Thyroid gland (tissue), 4 donors: ENCODE results near the gene ANKRD6. TPM values are rescaled to one million over a fixed set of nuclear protein-coding genes. Genes with fewer than 3 reads are reported as not detected.

Experiments
- DNase-seq, 2 donors: peaks; one replicate each; pipeline ENCODE4 v3.0.0-alpha.2; 2019
- H3K27ac ChIP-seq, 3 donors: fragments of 200-600 bp; sonication (generic); 1 replicate in 2 of 3; 2 replicates in 1 of 3; pipeline ENCODE4 v1.5.1; 2016 to 2019; ENCODE audit warnings: mild to moderate bottlenecking in 1 of 3, moderate library complexity in 1 of 3
- H3K27me3 ChIP-seq: fragments of 200-600 bp; sonication (generic); one replicate; pipeline ENCODE4 v1.5.1; 2019
- H3K36me3 ChIP-seq, 2 donors: fragments of 200-600 bp; sonication (generic); one replicate each; pipeline ENCODE4 v1.5.1; 2016 to 2019
- H3K4me1 ChIP-seq, 2 donors: fragments of 200-600 bp; sonication (generic); one replicate each; pipeline ENCODE4 v1.5.1; 2017 to 2019
- H3K4me3 ChIP-seq, 3 donors: fragments of 200-600 bp; sonication (generic); replicated peaks in 1 of 3; 1 replicate in 2 of 3; 2 replicates in 1 of 3; pipeline ENCODE4 v1.5.1; 2016; ENCODE audit warnings: mild to moderate bottlenecking in 1 of 3
- H3K9me3 ChIP-seq: fragments of 200-600 bp; sonication (generic); one replicate; pipeline ENCODE4 v1.5.1; 2017
- CTCF ChIP-seq, 6 experiments: fragments of 200-600 bp in 3 of 6; fragments of 450-650 bp in 3 of 6; sonication (generic) in 3 of 6; IDR thresholded peaks; one replicate each; pipeline ENCODE4 v1.5.1; 2016 to 2019; ENCODE audit warnings: antibody characterized with exemption in 6 of 6, mild to moderate bottlenecking in 2 of 6, inconsistent platforms in 1 of 6, moderate library complexity in 1 of 6
- POLR2A ChIP-seq, 2 donors: fragments of 450-650 bp; IDR thresholded peaks; one replicate each; pipeline ENCODE4 v1.6.1; 2017; ENCODE audit warnings: antibody characterized with exemption in 2 of 2, mild to moderate bottlenecking in 2 of 2, moderate library complexity in 1 of 2
- WGBS, 2 donors: methylation state at CpG; one replicate each; pipeline ENCODE4 v1.1.5; 2017; 5-methylcytosine and 5-hydroxymethylcytosine counted together
- intact Hi-C: fragments of 100-400 bp; cut with DNase I; formaldehyde crosslinking; loops from one replicate; pipeline ENCODE4 v1.15.1; 2023
- total RNA-seq, 4 donors: library from RNA; depleted of rRNA; stranded (reverse); fragments of >200 nt; gene quantifications; one replicate each; pipeline ENCODE4 v1.2.3, GENCODE V29; 2016

ANKRD6 gene
- total RNA-seq, 4 donors from 2014 or later: 18.2 to 50.6 (median 20.6) TPM

GRCh38 chr6:89430201-89430962, 2.6 kb upstream of the ANKRD6 start:
- intact Hi-C loops: loop anchor here (5.0 kb wide), 1 partner anchor 182 kb away; no protein-coding TSS in a partner anchor
- Histone ChIP-seq H3K4me1 (peaks cover 3 to 5% of the 10 kb centered on the region in 2 donors), H3K4me3 (no peak overlapping the region), H3K36me3 (no peaks in the 10 kb centered on the region), H3K9me3 (no peaks in the 10 kb centered on the region), H3K27me3 (no peaks in the 10 kb centered on the region), H3K27ac (no peak overlapping the region)
- TF ChIP-seq POLR2A (IDR thresholded peaks at IDR 0.05): no peak
- 62 to 67% methylated on average over 7 of the region's 7 CpGs for WGBS, 2 donors
- no peak for DNase-seq

GRCh38 chr6:89433252-89434149, 549 bp downstream of the ANKRD6 start:
- TF ChIP-seq POLR2A (IDR thresholded peaks at IDR 0.05): peak in 1 of 2 donors; percentile 30
- no peak for TF ChIP-seq CTCF (IDR thresholded peaks at IDR 0.05)
- peak overlapping the region in 2 of 3 donors; percentile 47 to 75 for H3K27ac ChIP-seq
- H3K36me3 ChIP-seq: no peaks in the 10 kb centered on the region
- H3K9me3 ChIP-seq: no peaks in the 10 kb centered on the region
- whole genome bisulfite sequencing, 2 donors: 3 to 4% methylated on average over 19 to 36 of the region's 80 CpGs
- H3K4me1 ChIP-seq: peaks cover 3 to 5% of the 10 kb centered on the region in 2 donors
- intact Hi-C loops: loop anchor here (5.0 kb wide), 1 partner anchor 179 kb away; no protein-coding TSS in a partner anchor
- peak; percentile 71 to 76 for DNase-seq
- peak overlapping the region; percentile 33 to 91 (median 33) for H3K4me3 ChIP-seq
- no peaks in the 10 kb centered on the region for H3K27me3 ChIP-seq

- no peaks in the 10 kb centered on the region for H3K9me3 ChIP-seq
- WGBS, 2 donors: 72 to 78% methylated on average over 3 of the region's 3 CpGs
- H3K4me3 ChIP-seq: no peak overlapping the region
- H3K36me3 ChIP-seq: no peaks in the 10 kb centered on the region
- H3K4me1 ChIP-seq: peaks cover 3 to 5% of the 10 kb centered on the region in 2 donors
- H3K27ac ChIP-seq: no peak overlapping the region
- no peak for DNase-seq
- intact Hi-C loops: loop anchor here (5.0 kb wide), 1 partner anchor 178 kb away; no protein-coding TSS in a partner anchor
- TF ChIP-seq POLR2A (IDR thresholded peaks at IDR 0.05) (no peak), CTCF (IDR thresholded peaks at IDR 0.05) (no peak)
- H3K27me3 ChIP-seq: no peaks in the 10 kb centered on the region
Measured at GRCh38 chr6:89434150-89434499, 1.2 kb downstream of the ANKRD6 start.

- H3K27me3 ChIP-seq: no peaks in the 10 kb centered on the region
- TF ChIP-seq POLR2A (IDR thresholded peaks at IDR 0.05) (no peak), CTCF (IDR thresholded peaks at IDR 0.05) (no peak)
- WGBS, 2 donors: 89 to 91% methylated on average over 4 of the region's 4 CpGs
- H3K4me3 ChIP-seq: no peak overlapping the region
- no peaks in the 10 kb centered on the region for H3K36me3 ChIP-seq
- H3K4me1 ChIP-seq: peaks cover 3 to 5% of the 10 kb centered on the region in 2 donors
- no peak overlapping the region for H3K27ac ChIP-seq
- intact Hi-C loops: loop anchor here (5.0 kb wide), 1 partner anchor 177 kb away; no protein-coding TSS in a partner anchor
- no peak for DNase-seq
- no peaks in the 10 kb centered on the region for H3K9me3 ChIP-seq
Measured at GRCh38 chr6:89434954-89435353, 2.0 kb downstream of the ANKRD6 start.

- DNase-seq: no peak
- Histone ChIP-seq H3K27me3 (no peaks in the 10 kb centered on the region), H3K4me3 (no peak overlapping the region), H3K4me1 (peaks cover 3 to 5% of the 10 kb centered on the region in 2 donors), H3K9me3 (no peaks in the 10 kb centered on the region), H3K27ac (no peak overlapping the region), H3K36me3 (no peaks in the 10 kb centered on the region)
- intact Hi-C loops: no loop called here
- no peak for TF ChIP-seq CTCF (IDR thresholded peaks at IDR 0.05)
- WGBS, 2 donors: 66 to 69% methylated on average over 2 of the region's 2 CpGs
Measured at GRCh38 chr6:89436226-89436625, 3.3 kb downstream of the ANKRD6 start.
